Stimulated activated CD4-positive, alpha-beta T cell treated with anti-CD3 and anti-CD28 coated beads, Interleukin-4, amount 100 ng/mL, for 24 hours (primary cell): ENCODE measurements around the gene PRKCB.
"Not testable (repeated sequence)": the region's sequence is repeated elsewhere in the genome, so short reads cannot be mapped to it uniquely, and the experiment has no call there.

Experiments
- DNase-seq: peaks from one replicate; pipeline ENCODE4 v3.0.0-alpha.2; 2020

Gene PRKCB

GRCh38 chr16:24108090-24108489 lies 272.3 kb downstream of the PRKCB start:
- DNase-seq, result not testable (repeated sequence)

DNA sequence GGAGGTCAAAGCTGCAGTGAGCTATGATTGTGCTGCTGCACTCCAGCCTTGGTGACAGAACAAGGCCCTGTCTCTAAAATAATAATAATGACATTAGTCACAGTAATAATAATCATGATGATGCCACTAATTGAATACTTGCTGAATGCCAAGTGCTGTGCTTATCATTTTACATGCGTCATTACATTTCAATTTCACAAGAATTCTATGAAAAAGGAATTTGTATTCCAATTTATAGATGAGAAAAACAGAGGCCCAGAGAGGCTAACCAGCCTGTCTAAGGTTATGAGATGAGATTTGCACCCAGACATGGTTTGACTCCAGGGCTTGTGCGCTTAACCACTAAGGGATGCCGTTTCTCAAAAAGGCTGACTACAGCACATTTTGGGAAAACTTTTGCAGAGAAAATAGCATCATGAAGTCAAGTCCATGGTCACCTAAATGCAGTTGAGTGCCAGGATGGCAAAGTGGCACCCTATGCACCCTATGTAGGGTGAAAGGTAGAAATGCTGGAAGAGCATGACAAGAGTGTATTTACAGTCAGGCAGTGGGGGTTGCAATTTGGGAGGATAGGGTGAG lies 276.0 kb downstream of the PRKCB start:
- no peak for DNase-seq

DNA sequence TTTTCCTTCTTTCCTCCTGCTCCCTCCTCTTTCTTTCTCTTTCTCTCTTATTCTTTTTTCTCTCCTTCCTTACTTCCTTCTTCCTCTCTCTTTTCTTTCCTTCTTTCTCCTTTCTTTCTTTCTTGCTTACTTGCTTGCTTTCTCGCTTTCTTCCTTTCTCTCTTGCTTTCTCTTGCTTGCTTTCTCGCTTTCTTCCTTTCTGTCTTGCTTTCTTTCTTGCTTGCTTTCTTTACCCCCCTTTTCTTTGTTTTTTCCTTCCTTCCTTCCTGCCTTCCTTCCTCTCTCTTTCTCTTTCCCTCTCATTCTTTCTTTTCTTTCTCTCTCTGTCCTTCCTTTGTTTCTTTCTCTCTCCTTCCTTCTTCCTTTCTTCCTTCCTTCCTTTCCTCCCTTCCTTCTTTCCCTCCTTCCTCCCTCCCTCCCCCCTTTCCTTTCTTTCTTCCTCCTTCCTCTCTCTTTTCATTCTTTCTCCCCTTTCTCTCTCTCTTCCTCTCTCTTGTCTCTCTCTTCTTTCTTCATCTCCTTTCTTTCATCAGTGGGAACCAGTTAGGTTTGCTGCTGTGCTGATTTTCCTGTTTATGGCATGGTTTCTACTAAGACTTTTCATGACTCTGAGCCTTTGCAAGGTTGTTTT lies 277.4 kb downstream of the PRKCB start:
- DNase-seq, result no peak

- no peak for DNase-seq
Measured at GRCh38 chr16:24114876-24115275, 279.1 kb downstream of the PRKCB start.

DNA sequence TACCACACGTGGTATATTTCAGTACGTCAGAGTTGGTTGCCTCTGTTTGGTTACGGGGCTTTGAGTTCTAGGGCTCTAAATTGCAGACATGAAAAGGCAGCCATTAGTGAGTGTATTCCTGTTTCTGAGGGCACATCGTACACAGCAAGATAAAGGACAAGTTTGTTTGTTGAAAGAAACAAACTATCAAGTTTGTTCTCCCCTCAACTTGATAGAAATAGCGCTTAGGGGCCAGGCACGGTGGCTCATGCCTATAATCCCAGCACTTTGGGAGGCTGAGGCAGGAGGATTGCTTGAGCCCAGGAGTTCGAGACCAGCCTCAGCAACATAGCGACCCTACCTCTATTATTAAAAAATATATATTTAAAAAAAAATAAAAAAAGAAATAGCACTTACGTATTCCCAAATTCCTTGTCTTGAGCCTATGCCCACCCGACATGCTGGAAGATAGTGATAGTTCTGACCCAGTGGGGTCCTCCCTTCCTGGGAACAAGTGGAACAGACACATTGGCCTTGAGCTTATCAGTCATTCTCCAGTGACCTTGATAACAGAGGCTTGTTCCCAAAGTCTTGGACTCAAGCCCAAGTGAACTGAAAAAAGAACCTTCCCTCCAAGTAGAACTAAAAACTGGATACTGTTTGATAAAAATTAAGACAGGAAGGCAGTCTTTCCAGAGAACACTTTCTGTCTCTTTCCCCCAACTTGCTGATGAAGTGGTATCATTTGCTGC lies 280.4 kb downstream of the PRKCB start:
- DNase-seq, result no peak

DNA sequence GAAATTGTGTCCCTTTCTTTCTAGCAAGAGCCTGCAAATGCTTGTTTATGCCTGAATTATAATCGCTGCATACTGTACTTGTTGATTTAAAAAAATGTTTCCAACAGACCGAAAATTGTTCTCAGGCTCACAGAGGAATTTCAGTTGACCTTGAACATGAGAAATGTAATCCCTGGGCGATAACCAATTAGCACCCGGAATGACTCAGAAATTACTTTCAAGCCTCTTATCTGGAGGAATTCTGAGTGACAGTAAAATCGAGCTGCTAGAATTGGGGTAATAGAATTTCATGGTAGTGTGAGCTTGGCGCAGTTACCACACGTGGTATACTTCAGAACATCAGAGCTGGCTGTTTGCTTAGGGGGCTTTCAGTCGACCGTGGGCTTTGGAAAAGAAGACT lies 281.2 kb downstream of the PRKCB start:
- DNase-seq, result no peak

DNA sequence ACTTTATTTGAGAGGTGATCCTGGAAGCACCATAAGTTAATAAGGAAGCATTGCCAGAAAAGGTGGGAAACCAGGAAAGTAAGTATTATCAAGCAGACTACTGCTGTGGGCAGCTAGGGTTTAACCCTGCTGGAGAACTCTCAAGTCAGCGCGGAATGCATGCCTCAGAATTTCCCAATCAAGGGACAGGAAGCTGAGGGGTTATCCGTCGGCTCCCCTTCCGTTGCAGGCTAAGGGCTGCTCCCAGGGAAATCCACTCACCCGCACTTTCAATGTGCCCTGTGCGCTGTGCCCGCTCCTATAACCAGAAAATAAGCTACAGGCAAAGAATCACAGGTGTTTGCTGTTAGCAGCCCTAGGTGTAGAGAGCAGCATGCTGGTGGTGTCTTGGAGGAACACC lies 281.9 kb downstream of the PRKCB start:
- no peak for DNase-seq

DNA sequence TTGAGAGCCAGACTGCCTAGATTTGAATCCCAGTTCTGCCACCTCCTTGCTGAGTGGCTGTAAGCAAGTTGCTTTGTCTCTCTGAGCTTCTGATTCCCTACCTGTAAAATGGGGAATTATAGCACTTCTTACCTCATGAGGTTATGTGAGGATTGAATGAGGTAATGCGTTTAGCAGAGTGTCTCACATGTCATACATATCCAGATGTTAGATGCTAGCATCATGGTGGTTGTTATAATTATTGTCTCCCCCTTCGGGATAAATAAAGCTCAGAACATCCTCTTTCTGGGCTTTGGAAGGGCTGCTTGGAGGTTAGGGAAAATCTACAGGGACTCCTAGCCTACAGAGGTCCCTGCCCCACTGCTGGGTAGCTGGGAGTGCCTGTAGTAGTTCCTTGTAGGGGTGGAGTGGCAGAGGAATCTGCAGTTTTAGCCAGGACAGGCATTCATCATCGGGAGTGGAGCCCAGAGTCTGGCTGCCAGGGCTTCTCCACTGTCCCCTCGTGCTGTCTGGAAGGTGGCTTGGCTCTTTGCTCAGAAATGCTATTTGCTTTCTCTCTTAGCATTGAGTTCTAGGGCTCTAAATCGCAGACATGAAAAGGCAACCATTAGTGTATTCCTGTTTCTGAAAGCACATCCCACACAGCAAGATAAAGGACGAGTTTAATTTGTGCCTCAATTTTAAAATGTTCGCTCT lies 282.5 kb downstream of the PRKCB start:
- DNase-seq, result no peak

- no peak for DNase-seq
Measured at GRCh38 chr16:24119807-24120206, 284.0 kb downstream of the PRKCB start.

- no peak for DNase-seq
Measured at GRCh38 chr16:24123275-24123674, 287.5 kb downstream of the PRKCB start.

- DNase-seq, result no peak
Measured at GRCh38 chr16:24124291-24124690, 288.5 kb downstream of the PRKCB start.

GRCh38 chr16:24125214-24125613 lies 289.4 kb downstream of the PRKCB start:
- no peak for DNase-seq

- no peak for DNase-seq
Measured at GRCh38 chr16:24129412-24129918, 293.7 kb downstream of the PRKCB start.

DNA sequence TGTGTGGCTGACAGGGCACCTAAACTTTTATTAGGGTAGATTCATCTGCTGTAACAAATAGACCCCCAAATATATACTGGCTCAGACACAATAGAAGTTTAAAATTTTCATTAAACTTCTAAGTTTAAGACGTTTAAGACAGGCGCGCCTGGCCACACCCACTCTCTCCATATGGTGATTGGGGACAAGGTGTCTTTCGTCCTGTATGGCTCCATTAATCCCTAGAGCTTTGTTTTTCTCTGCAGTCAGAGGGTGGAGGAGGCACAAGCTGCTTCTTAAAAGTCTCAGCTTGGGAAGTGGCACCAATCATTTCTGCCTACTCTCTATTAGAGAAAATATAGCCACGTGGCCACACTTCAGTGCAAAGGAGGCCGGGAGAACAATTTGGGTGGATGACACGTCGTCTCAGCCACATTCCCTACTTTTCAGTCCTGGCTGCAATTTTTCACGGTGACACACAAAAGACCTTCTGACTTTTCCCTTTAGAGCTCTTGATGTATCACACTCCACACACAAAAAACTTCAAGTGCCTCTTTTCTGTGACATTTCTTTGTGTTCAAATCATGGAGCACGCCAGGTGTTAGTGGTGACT lies 294.8 kb downstream of the PRKCB start:
- DNase-seq, result no peak

DNA sequence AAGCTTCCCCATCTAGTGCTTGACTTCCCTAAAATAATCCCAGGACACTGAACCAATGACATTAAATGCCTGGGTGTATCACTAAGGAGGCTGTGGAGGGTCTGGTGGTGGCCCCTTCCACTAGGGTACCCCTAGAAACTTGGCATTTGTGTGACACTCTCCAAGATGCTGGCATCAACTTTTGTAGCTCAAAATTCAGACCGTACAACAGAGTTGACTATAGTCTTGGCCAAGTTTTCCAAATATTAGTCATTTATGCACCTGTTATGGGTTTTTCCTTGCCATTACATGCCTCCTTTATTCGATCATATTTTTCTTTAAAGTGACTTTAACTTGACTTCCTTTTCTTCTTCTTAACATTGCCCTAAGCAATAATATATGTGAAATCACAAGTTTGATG lies 295.5 kb downstream of the PRKCB start:
- DNase-seq, result no peak

GRCh38 chr16:24132048-24132796 lies 296.4 kb downstream of the PRKCB start:
- DNase-seq, result no peak

GRCh38 chr16:24132797-24133155 lies 297.0 kb downstream of the PRKCB start:
- no peak for DNase-seq

DNA sequence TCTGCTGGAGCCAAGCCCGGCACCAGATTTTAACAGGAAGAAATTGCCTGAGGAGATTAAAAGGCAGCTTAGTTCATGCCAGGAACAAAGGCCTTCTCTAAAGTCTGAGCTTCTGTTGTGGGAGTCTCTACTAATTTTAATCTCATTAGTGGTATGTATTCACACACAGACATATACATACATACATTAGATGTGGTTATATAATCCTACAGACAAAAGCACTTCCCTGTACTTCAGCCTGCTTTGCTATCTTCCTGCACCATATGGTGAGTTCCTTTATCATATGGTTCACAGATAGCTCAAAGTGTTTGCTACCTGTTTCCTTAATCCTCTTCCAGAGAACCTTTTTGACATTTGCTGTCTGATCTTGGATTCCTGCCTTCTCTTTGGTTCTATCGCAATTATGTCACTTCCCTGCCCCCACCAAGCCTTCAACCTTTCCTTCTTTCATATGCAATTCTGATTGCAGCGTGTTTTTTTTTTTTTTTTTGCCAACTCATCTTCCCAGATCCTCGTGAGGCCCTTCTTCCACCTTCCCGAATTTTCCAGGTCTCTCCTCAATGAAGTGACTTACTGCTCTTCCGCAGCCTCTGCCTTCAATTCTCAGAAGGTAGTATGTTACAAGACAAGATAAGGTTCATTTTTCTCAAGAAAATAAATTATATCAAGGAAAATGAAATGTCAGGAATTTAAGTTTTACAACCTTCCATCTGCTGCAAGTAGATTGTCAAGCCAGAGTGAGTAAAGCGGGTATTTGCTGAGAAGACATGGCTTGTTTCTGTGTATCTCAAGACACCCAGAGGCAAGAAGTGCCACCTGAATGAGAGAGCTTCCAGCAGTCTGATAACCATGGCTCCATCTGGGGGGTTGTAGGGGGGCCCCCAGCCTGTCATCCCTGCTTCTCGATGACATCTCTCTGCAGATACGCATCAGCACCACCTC lies 300.1 kb downstream of the PRKCB start:
- DNase-seq, result no peak

- DNase-seq, result no peak
Measured at GRCh38 chr16:24138024-24138423, 302.2 kb downstream of the PRKCB start.

- no peak for DNase-seq
Measured at GRCh38 chr16:24138575-24138974, 302.8 kb downstream of the PRKCB start.

GRCh38 chr16:24139282-24139681 lies 303.5 kb downstream of the PRKCB start:
- peak; percentile 28 for DNase-seq
